ENCODE data around the gene CUL9. TPM values are rescaled to one million over a fixed set of nuclear protein-coding genes. Genes with fewer than 3 reads are reported as not detected.

Gene CUL9
- polyA plus RNA-seq, 1 donor from 2014 or later = 65.0 TPM

GRCh38 chr6:43256670-43257366, 74.8 kb downstream of the CUL9 start:
- peaks cover 13% of the 10 kb centered on the region for H3K36me3 ChIP-seq (ENCODE audit: insufficient read depth, low read length)
- H3K9me2 ChIP-seq (ENCODE audit: insufficient read depth, low read length) = no peaks in the 10 kb centered on the region
- no peaks in the 10 kb centered on the region for H4K20me1 ChIP-seq (ENCODE audit: insufficient read depth)
- H3K79me2 ChIP-seq (replicated peaks; ENCODE audit: insufficient read depth, low read length) = no peaks in the 10 kb centered on the region
- TF ChIP-seq CTCF (IDR thresholded peaks at IDR 0.05; ENCODE audit: poor library complexity, severe bottlenecking) = no peak
- no peak for TF ChIP-seq REST (IDR thresholded peaks at IDR 0.05; ENCODE audit: borderline replicate concordance)
- no peak for TF ChIP-seq EP300 (conservative IDR thresholded peaks at IDR 0.05; ENCODE audit: poor library complexity, severe bottlenecking)
- no peak for TF ChIP-seq RAD21 (conservative IDR thresholded peaks at IDR 0.05)
- no peak for TF ChIP-seq TAF1 (IDR thresholded peaks at IDR 0.05; ENCODE audit: low read depth)
- TF ChIP-seq EZH2 (IDR thresholded peaks at IDR 0.05; ENCODE audit: borderline replicate concordance, insufficient read depth, low read length, poor library complexity, severe bottlenecking) = no peak
- no peak for TF ChIP-seq MXI1 (conservative IDR thresholded peaks at IDR 0.05; ENCODE audit: poor library complexity, severe bottlenecking)
- H3K9me3 ChIP-seq (ENCODE audit: low read length) = no peaks in the 10 kb centered on the region
- H3K9ac ChIP-seq (ENCODE audit: low read length) = no peak overlapping the region
- H3K27ac ChIP-seq (ENCODE audit: low read length) = no peak overlapping the region
- H3F3A ChIP-seq (ENCODE audit: insufficient read depth, low read length, poor library complexity, severe bottlenecking) = no peaks in the 10 kb centered on the region
- no peak overlapping the region for H3K4me2 ChIP-seq (ENCODE audit: low read length)
- H2AFZ ChIP-seq (ENCODE audit: low read depth, low read length) = no peak overlapping the region
- H3K4me3 ChIP-seq (ENCODE audit: low read length) = no peak overlapping the region
- no peaks in the 10 kb centered on the region for H3K27me3 ChIP-seq (ENCODE audit: insufficient read depth, low read depth, low read length)

- TF ChIP-seq REST (IDR thresholded peaks at IDR 0.05; ENCODE audit: borderline replicate concordance) (no peak), SMC3 (conservative IDR thresholded peaks at IDR 0.05; ENCODE audit: poor library complexity) (no peak), EP300 (conservative IDR thresholded peaks at IDR 0.05; ENCODE audit: poor library complexity, severe bottlenecking) (no peak), TAF1 (IDR thresholded peaks at IDR 0.05; ENCODE audit: low read depth) (no peak)
- Histone ChIP-seq H3K27ac (ENCODE audit: low read length) (no peak overlapping the region), H3K4me2 (ENCODE audit: low read length) (no peak overlapping the region), H3F3A (ENCODE audit: insufficient read depth, low read length, poor library complexity, severe bottlenecking) (no peaks in the 10 kb centered on the region), H3K9me3 (ENCODE audit: low read length) (no peaks in the 10 kb centered on the region), H3K9ac (ENCODE audit: low read length) (no peak overlapping the region), H3K36me3 (ENCODE audit: insufficient read depth, low read length) (peaks cover 13% of the 10 kb centered on the region), H2AFZ (ENCODE audit: low read depth, low read length) (no peak overlapping the region), H3K9me2 (ENCODE audit: insufficient read depth, low read length) (no peaks in the 10 kb centered on the region), H3K27me3 (ENCODE audit: insufficient read depth, low read depth, low read length) (no peaks in the 10 kb centered on the region), H4K20me1 (ENCODE audit: insufficient read depth) (no peaks in the 10 kb centered on the region), H3K79me2 (replicated peaks; ENCODE audit: insufficient read depth, low read length) (no peaks in the 10 kb centered on the region), H3K4me3 (ENCODE audit: low read length) (no peak overlapping the region)
These were observed 75.6 kb downstream of the CUL9 start for GRCh38 chr6:43257367-43258145.
